Measurements from ENCODE around the gene REST. TPM values are rescaled to one million over a fixed set of nuclear protein-coding genes. Genes with fewer than 3 reads are reported as not detected.

REST gene
- total RNA-seq, 2 experiments from 2014 or later = 56.8 to 57.6 TPM

GRCh38 chr4:57013543-57014120, 105.9 kb downstream of the REST start:
- CTCF ChIA-PET = no interaction called here
- no peak overlapping the region for H3K4me3 Mint-ChIP-seq
- Histone ChIP-seq H3K4me1 (ENCODE audit: insufficient read depth, low read length) (no peaks in the 10 kb centered on the region), H3K27me3 (ENCODE audit: control insufficient read depth in 1 of 2, insufficient read depth in 2 of 2, low read length in 2 of 2) (no peaks in the 10 kb centered on the region), H3K4me3 (ENCODE audit: low read length) (no peak overlapping the region), H3K9me3 (ENCODE audit: control insufficient read depth in 1 of 2, insufficient read depth in 1 of 2, low read length in 2 of 2) (no peaks in the 10 kb centered on the region), H3K27ac (ENCODE audit: low read depth in 1 of 2, low read length in 2 of 2) (no peak overlapping the region), H3K36me3 (ENCODE audit: insufficient read depth, low read length) (peaks cover 90% of the 10 kb centered on the region)
- H3K9me3 Mint-ChIP-seq = no peaks in the 10 kb centered on the region
- no peak for ATAC-seq (ENCODE audit: poor library complexity)
- POLR2A ChIA-PET = interaction anchor here (1.4 kb wide), 1 partner anchor 106 kb away, joined by 3 read pairs; the partner anchor contains the start of gene REST
- H3K27ac Mint-ChIP-seq = no peak overlapping the region
- H3K36me3 Mint-ChIP-seq (ENCODE audit: low read depth) = peaks cover 82% of the 10 kb centered on the region
- TF ChIP-seq, protein P1, sequence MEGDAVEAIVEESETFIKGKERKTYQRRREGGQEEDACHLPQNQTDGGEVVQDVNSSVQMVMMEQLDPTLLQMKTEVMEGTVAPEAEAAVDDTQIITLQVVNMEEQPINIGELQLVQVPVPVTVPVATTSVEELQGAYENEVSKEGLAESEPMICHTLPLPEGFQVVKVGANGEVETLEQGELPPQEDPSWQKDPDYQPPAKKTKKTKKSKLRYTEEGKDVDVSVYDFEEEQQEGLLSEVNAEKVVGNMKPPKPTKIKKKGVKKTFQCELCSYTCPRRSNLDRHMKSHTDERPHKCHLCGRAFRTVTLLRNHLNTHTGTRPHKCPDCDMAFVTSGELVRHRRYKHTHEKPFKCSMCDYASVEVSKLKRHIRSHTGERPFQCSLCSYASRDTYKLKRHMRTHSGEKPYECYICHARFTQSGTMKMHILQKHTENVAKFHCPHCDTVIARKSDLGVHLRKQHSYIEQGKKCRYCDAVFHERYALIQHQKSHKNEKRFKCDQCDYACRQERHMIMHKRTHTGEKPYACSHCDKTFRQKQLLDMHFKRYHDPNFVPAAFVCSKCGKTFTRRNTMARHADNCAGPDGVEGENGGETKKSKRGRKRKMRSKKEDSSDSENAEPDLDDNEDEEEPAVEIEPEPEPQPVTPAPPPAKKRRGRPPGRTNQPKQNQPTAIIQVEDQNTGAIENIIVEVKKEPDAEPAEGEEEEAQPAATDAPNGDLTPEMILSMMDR (IDR thresholded peaks at IDR 0.05) = no peak
- DNase-seq = no peak
- no peaks in the 10 kb centered on the region for H3K4me1 Mint-ChIP-seq (ENCODE audit: low read depth)
- intact Hi-C loops (cut with DNase I, micrococcal nuclease) = no loop called here
- H3K27me3 Mint-ChIP-seq = no peaks in the 10 kb centered on the region

Other genes starting within 250 kb of the REST start
- gene HOPX, start 226.6 kb upstream of the REST start, total RNA-seq = 1 to 10 TPM; 4.3 to 5.9 TPM
- 1 to 10 TPM; 4.0 to 5.2 TPM for gene SPINK2, start 86.2 kb upstream of the REST start, total RNA-seq
- 10 to 100 TPM; 14.3 to 15.6 TPM for gene NOA1, start 69.7 kb downstream of the REST start, total RNA-seq
- 10 to 100 TPM; 70.0 to 72.5 TPM for gene POLR2B, start 71.0 kb downstream of the REST start, total RNA-seq
- gene IGFBP7, start 202.5 kb downstream of the REST start, total RNA-seq = under 1 TPM in 1 of 2 experiments, not detected in 1; 0.45 TPM